Small intestine (tissue), 7 donors: ENCODE measurements around the gene TLK2. TPM values are rescaled to one million over a fixed set of nuclear protein-coding genes. Genes with fewer than 3 reads are reported as not detected.

Experiments
- DNase-seq, 2 donors: peaks; one replicate each; pipeline versions ENCODE4 v3.0.0 to v3.0.0-alpha.2; 2013
- FAIRE-seq: peaks from 2 replicates; lab custom pipeline; 2012; peaks lifted over from hg19 to GRCh38; lab: Jason Lieb, UNC
- H3K27ac ChIP-seq, 3 donors: one replicate each; pipeline ENCODE4 v1.5.1; 2013; ENCODE audit warnings: low read length in 2 of 3, mild to moderate bottlenecking in 2 of 3, control low read depth in 1 of 3, inconsistent platforms in 1 of 3, low read depth in 1 of 3, moderate library complexity in 1 of 3
- H3K27me3 ChIP-seq, 3 donors: one replicate each; pipeline ENCODE4 v1.6.1; 2013; ENCODE audit warnings: low read length in 3 of 3, inconsistent platforms in 1 of 3; ENCODE audit not compliant: control insufficient read depth in 3 of 3, insufficient read depth in 3 of 3
- H3K36me3 ChIP-seq, 3 donors: one replicate each; pipeline ENCODE4 v1.6.1; 2013; ENCODE audit warnings: low read length in 3 of 3, inconsistent platforms in 1 of 3, low read depth in 1 of 3, mild to moderate bottlenecking in 1 of 3, moderate library complexity in 1 of 3; ENCODE audit not compliant: control insufficient read depth in 3 of 3, insufficient read depth in 2 of 3
- H3K4me1 ChIP-seq, 3 donors: one replicate each; pipeline ENCODE4 v1.6.1; 2013; ENCODE audit warnings: low read length in 2 of 3, inconsistent platforms in 1 of 3, low read depth in 1 of 3, mild to moderate bottlenecking in 1 of 3, moderate library complexity in 1 of 3; ENCODE audit not compliant: control insufficient read depth in 3 of 3, insufficient read depth in 2 of 3
- H3K4me3 ChIP-seq, 3 donors: one replicate each; pipeline ENCODE4 v1.5.1; 2013; ENCODE audit warnings: low read length in 3 of 3, control low read depth in 1 of 3, inconsistent platforms in 1 of 3, low read depth in 1 of 3, mild to moderate bottlenecking in 1 of 3, moderate library complexity in 1 of 3
- H3K9me3 ChIP-seq, 2 donors: one replicate each; pipeline ENCODE4 v1.6.1; 2013; ENCODE audit warnings: low read depth in 1 of 2, low read length in 1 of 2; ENCODE audit not compliant: control insufficient read depth in 2 of 2, insufficient read depth in 1 of 2
- WGBS, 3 donors: extraction: QIAGEN DNeasy Blood & Tissue Kit; methylation state at CpG; one replicate each; pipeline ENCODE4 v1.1.7; 2013; 5-methylcytosine and 5-hydroxymethylcytosine counted together
- polyA plus RNA-seq, 4 donors: library from polyadenylated mRNA; stranded (reverse) in 3 of 4; unstranded in 1 of 4; fragments of 200-250 nt in 3 of 4; fragments of 120-200 nt in 1 of 4; gene quantifications; one replicate each; pipeline versions ENCODE4 v1.2.1 to v1.2.3, GENCODE V29; 2013
- donor health status: healthy with polysubstance abuse.
- donor health status: control.
- donor health status: control.
- donor health status: Bipolar disorder and iron deficiency.
- donor health status: healthy.

TLK2 gene
- polyA plus RNA-seq, 4 donors = 13.0 to 30.8 (median 16.2) TPM

- DNase-seq (peak in 1 of 2 donors; percentile 16), FAIRE-seq (no peak)
- H3K4me1 ChIP-seq = peaks cover 0 to 11% (median 2%) of the 10 kb centered on the region in 3 donors
- no peak overlapping the region for H3K27ac ChIP-seq
- no peaks in the 10 kb centered on the region for H3K9me3 ChIP-seq
- peaks cover 0 to 14% (median 0%) of the 10 kb centered on the region in 3 donors for H3K27me3 ChIP-seq
- 37 to 51% (median 49%) methylated on average over 15 of the region's 15 CpGs for WGBS, 3 donors
- no peak overlapping the region for H3K4me3 ChIP-seq
- H3K36me3 ChIP-seq = no peaks in the 10 kb centered on the region
These were observed 169.8 kb downstream of the TLK2 start for GRCh38 chr17:62648251-62648955.

- FAIRE-seq (no peak), DNase-seq (no peak)
- H3K9me3 ChIP-seq = no peaks in the 10 kb centered on the region
- no peak overlapping the region for H3K27ac ChIP-seq
- H3K36me3 ChIP-seq = no peaks in the 10 kb centered on the region
- peaks cover 0 to 17% (median 0%) of the 10 kb centered on the region in 3 donors for H3K27me3 ChIP-seq
- H3K4me3 ChIP-seq = no peak overlapping the region
- peaks cover 0 to 15% (median 2%) of the 10 kb centered on the region in 3 donors for H3K4me1 ChIP-seq
- 63 to 72% (median 67%) methylated on average over 6 of the region's 6 CpGs for WGBS, 3 donors
These were observed 170.3 kb downstream of the TLK2 start for GRCh38 chr17:62648956-62649294.

- Histone ChIP-seq H3K4me3 (no peak overlapping the region), H3K9me3 (no peaks in the 10 kb centered on the region), H3K4me1 (peaks cover 0 to 15% (median 2%) of the 10 kb centered on the region in 3 donors), H3K27ac (no peak overlapping the region), H3K36me3 (no peaks in the 10 kb centered on the region), H3K27me3 (peaks cover 0 to 19% (median 0%) of the 10 kb centered on the region in 3 donors)
- no peak for DNase-seq
- FAIRE-seq = no peak
- WGBS, 3 donors = 91 to 94% (median 93%) methylated on average over 7 of the region's 7 CpGs
These were observed 170.9 kb downstream of the TLK2 start for GRCh38 chr17:62649570-62649969.

GRCh38 chr17:62650587-62650986 is 172.0 kb downstream of the TLK2 start:
- no peaks in the 10 kb centered on the region for H3K36me3 ChIP-seq
- no peaks in the 10 kb centered on the region for H3K9me3 ChIP-seq
- no peak overlapping the region for H3K4me3 ChIP-seq
- peaks cover 0 to 19% (median 0%) of the 10 kb centered on the region in 3 donors for H3K27me3 ChIP-seq
- peaks cover 0 to 15% (median 2%) of the 10 kb centered on the region in 3 donors for H3K4me1 ChIP-seq
- DNase-seq (no peak), FAIRE-seq (no peak)
- 79 to 92% (median 88%) methylated on average over 6 of the region's 6 CpGs for WGBS, 3 donors
- H3K27ac ChIP-seq = no peak overlapping the region

- DNase-seq (peak; percentile 14 to 42), FAIRE-seq (no peak)
- peaks cover 0 to 15% (median 2%) of the 10 kb centered on the region in 3 donors for H3K4me1 ChIP-seq
- peak overlapping the region in 1 of 3 donors; percentile 58 for H3K27ac ChIP-seq
- H3K4me3 ChIP-seq = peak overlapping the region; percentile 28 to 44 (median 39)
- no peaks in the 10 kb centered on the region for H3K36me3 ChIP-seq
- WGBS, 3 donors = 1 to 3% (median 3%) methylated on average over 53 to 57 of the region's 57 CpGs
- peaks cover 0 to 19% (median 0%) of the 10 kb centered on the region in 3 donors for H3K27me3 ChIP-seq
- H3K9me3 ChIP-seq = no peaks in the 10 kb centered on the region
These were observed 173.8 kb downstream of the TLK2 start for GRCh38 chr17:62652251-62653001.

- peaks cover 0 to 15% (median 2%) of the 10 kb centered on the region in 3 donors for H3K4me1 ChIP-seq
- H3K9me3 ChIP-seq = no peaks in the 10 kb centered on the region
- FAIRE-seq (no peak), DNase-seq (peak; percentile 7 to 37)
- peaks cover 0 to 19% (median 0%) of the 10 kb centered on the region in 3 donors for H3K27me3 ChIP-seq
- peaks cover 0 to 2% (median 0%) of the 10 kb centered on the region in 3 donors for H3K36me3 ChIP-seq
- 3 to 6% (median 5%) methylated on average over 27 to 30 of the region's 30 CpGs for WGBS, 3 donors
- H3K4me3 ChIP-seq = peak overlapping the region; percentile 28 to 44 (median 39)
- H3K27ac ChIP-seq = peak overlapping the region in 1 of 3 donors; percentile 58
These were observed 174.6 kb downstream of the TLK2 start for GRCh38 chr17:62653002-62653825.

- whole genome bisulfite sequencing, 3 donors = 50 to 56% (median 51%) methylated on average over 17 to 19 of the region's 19 CpGs
- Histone ChIP-seq H3K27me3 (peaks cover 0 to 19% (median 0%) of the 10 kb centered on the region in 3 donors), H3K36me3 (peaks cover 0 to 4% (median 0%) of the 10 kb centered on the region in 3 donors), H3K9me3 (no peaks in the 10 kb centered on the region), H3K4me1 (peaks cover 0 to 11% (median 0%) of the 10 kb centered on the region in 3 donors), H3K27ac (peak overlapping the region in 1 of 3 donors; percentile 27), H3K4me3 (no peak overlapping the region)
- DNase-seq = peak in 1 of 2 donors; percentile 28
- FAIRE-seq = no peak
These were observed 175.5 kb downstream of the TLK2 start for GRCh38 chr17:62653826-62654761.
